Keratinocyte (primary cell): ENCODE measurements around the gene MATN4. TPM values are rescaled to one million over a fixed set of nuclear protein-coding genes. Genes with fewer than 3 reads are reported as not detected.

Experiments used
- DNase-seq: peaks from one replicate; pipeline ENCODE4 v3.0.0-alpha.2; 2011; ENCODE audit warnings: low read depth, missing footprints, low spot score
- FAIRE-seq: peaks from 2 replicates; lab custom pipeline; 2011; peaks lifted over from hg19 to GRCh38; lab: Jason Lieb, UNC
- H2AFZ ChIP-seq: 2 replicates; pipeline ENCODE4 v1.6.0; 2012; ENCODE audit warnings: low read length, control low read depth, inconsistent platforms; ENCODE audit not compliant: control insufficient read depth
- H3K27ac ChIP-seq: 2 replicates; pipeline ENCODE4 v1.5.1; 2011; ENCODE audit warnings: low read length; ENCODE audit not compliant: control insufficient read depth, insufficient read depth
- H3K27me3 ChIP-seq: 3 replicates; pipeline ENCODE4 v1.6.0; 2011; ENCODE audit warnings: low read length; ENCODE audit not compliant: control insufficient read depth, insufficient read depth; ENCODE audit errors: extremely low read depth
- H3K36me3 ChIP-seq, 2 experiments: 2 replicates in 1 of 2; 3 replicates in 1 of 2; pipeline ENCODE4 v1.5.1; 2011; ENCODE audit warnings: low read length in 2 of 2, mild to moderate bottlenecking in 1 of 2; ENCODE audit not compliant: control insufficient read depth in 2 of 2, insufficient read depth in 2 of 2; ENCODE audit errors: extremely low read depth in 1 of 2
- H3K4me1 ChIP-seq: 3 replicates; pipeline ENCODE4 v1.5.1; 2011; ENCODE audit warnings: low read length; ENCODE audit not compliant: control insufficient read depth, insufficient read depth; ENCODE audit errors: extremely low read depth
- H3K4me2 ChIP-seq: 3 replicates; pipeline ENCODE4 v1.6.0; 2011; ENCODE audit warnings: low read depth, low read length; ENCODE audit not compliant: control insufficient read depth, insufficient read depth; ENCODE audit errors: extremely low read depth
- H3K4me3 ChIP-seq, 3 experiments: fragments of 200-600 bp in 1 of 3; sonication (generic) in 1 of 3; 2 replicates in 2 of 3; 3 replicates in 1 of 3; pipeline ENCODE4 v1.5.1; 2011 to 2016; ENCODE audit warnings: low read length in 3 of 3, mild to moderate bottlenecking in 3 of 3, control low read depth in 2 of 3, inconsistent platforms in 1 of 3, low read depth in 1 of 3, mixed read lengths in 1 of 3, mixed run types in 1 of 3, moderate library complexity in 1 of 3; ENCODE audit not compliant: control insufficient read depth in 2 of 3, insufficient read depth in 2 of 3; ENCODE audit errors: extremely low read depth in 1 of 3
- H3K79me2 ChIP-seq: 2 replicates; pipeline ENCODE4 v1.6.0; 2012; ENCODE audit warnings: low read length; ENCODE audit not compliant: control insufficient read depth, insufficient read depth
- H3K9ac ChIP-seq: 3 replicates; pipeline ENCODE4 v1.6.0; 2011; ENCODE audit warnings: low read length; ENCODE audit not compliant: control insufficient read depth, insufficient read depth; ENCODE audit errors: extremely low read depth
- H3K9me1 ChIP-seq: 3 replicates; pipeline ENCODE4 v1.6.0; 2011; ENCODE audit warnings: low read length; ENCODE audit not compliant: control insufficient read depth, insufficient read depth; ENCODE audit errors: extremely low read depth
- H3K9me3 ChIP-seq: 2 replicates; pipeline ENCODE4 v1.5.1; 2012; ENCODE audit warnings: low read depth, low read length; ENCODE audit not compliant: control insufficient read depth
- H4K20me1 ChIP-seq: 3 replicates; pipeline ENCODE4 v1.6.0; 2011; ENCODE audit warnings: low read length; ENCODE audit not compliant: control insufficient read depth, insufficient read depth; ENCODE audit errors: extremely low read depth
- CTCF ChIP-seq, 3 experiments: IDR thresholded peaks in 1 of 3; conservative IDR thresholded peaks in 1 of 3; optimal IDR thresholded peaks in 1 of 3; 2 replicates in 2 of 3; 3 replicates in 1 of 3; pipeline versions ENCODE3 to v1.5.1; 2011; ENCODE audit warnings: low read length in 3 of 3, mild to moderate bottlenecking in 3 of 3, moderate library complexity in 2 of 3, control low read depth in 1 of 3, inconsistent platforms in 1 of 3; ENCODE audit not compliant: insufficient read depth in 2 of 3; ENCODE audit errors: extremely low read depth in 1 of 3
- EZH2 ChIP-seq: IDR thresholded peaks from one replicate; pipeline ENCODE4 v1.6.1; 2012; ENCODE audit warnings: inconsistent platforms, mild to moderate bottlenecking, low read length, moderate library complexity
- dilution Hi-C: fragments of 300-500 bp; cut with MboI; formaldehyde crosslinking; loops from one replicate; pipeline ENCODE4 v1.7.0; 2020; ENCODE audit warnings: low sequenced_read_pairs; ENCODE audit not compliant: extremely low pct_ligation_motif_present
- polyA plus RNA-seq, 5 experiments: library from polyadenylated mRNA; depleted of rRNA in 3 of 5; stranded (reverse) in 3 of 5; stranded (forward) in 1 of 5; unstranded in 1 of 5; fragments of >200 nt; gene quantifications; 1 replicate in 1 of 5; 2 replicates in 3 of 5; 3 replicates in 1 of 5; pipeline versions ENCODE4 v1.2.1 to v1.2.3, GENCODE V29; 2011 to 2012; ENCODE audit warnings: missing spikeins in 2 of 5, low read depth in 1 of 5, low replicate concordance in 1 of 5

Gene MATN4
- polyA plus RNA-seq, 1 donor (not counting 4 experiments of a cell fraction or from before 2014, with no cell fraction given), result not detected

- no peaks in the 10 kb centered on the region for H4K20me1 ChIP-seq
- DNase-seq, result no peak
- H3K4me1 ChIP-seq, result peaks cover 68% of the 10 kb centered on the region
- H3K79me2 ChIP-seq, result peaks cover 71% of the 10 kb centered on the region
- TF ChIP-seq CTCF (optimal IDR thresholded peaks at IDR 0.05 in 1 of 3, IDR thresholded peaks at IDR 0.05 in 1 of 3, conservative IDR thresholded peaks at IDR 0.05 in 1 of 3; ENCODE audit: extremely low read depth in 1 of 3, insufficient read depth in 2 of 3, low read length in 3 of 3) (no peak), EZH2 (no peak)
- peaks cover 2% of the 10 kb centered on the region for H3K9me1 ChIP-seq
- peak overlapping the region; percentile 55 for H3K4me2 ChIP-seq
- no peak overlapping the region for H2AFZ ChIP-seq
- dilution Hi-C loops, result no loop called here
- H3K9me3 ChIP-seq, result no peaks in the 10 kb centered on the region
- no peaks in the 10 kb centered on the region for H3K27me3 ChIP-seq
- peak overlapping the region in 1 of 3 experiments; percentile 2 for H3K4me3 ChIP-seq
- peak overlapping the region; percentile 79 for H3K9ac ChIP-seq
- peaks cover 27 to 49% of the 10 kb centered on the region in 2 experiments for H3K36me3 ChIP-seq
- H3K27ac ChIP-seq, result peak overlapping the region; percentile 98
- FAIRE-seq, result peak; percentile 67
Measured at GRCh38 chr20:45337367-45338120, 29.4 kb upstream of the MATN4 start.

GRCh38 chr20:45336530-45337366, 28.6 kb upstream of the MATN4 start:
- Histone ChIP-seq H3K9me3 (no peaks in the 10 kb centered on the region), H3K4me2 (peak overlapping the region; percentile 55), H4K20me1 (no peaks in the 10 kb centered on the region), H3K9ac (peak overlapping the region; percentile 79), H3K36me3 (peaks cover 29 to 46% of the 10 kb centered on the region in 2 experiments), H3K4me3 (peak overlapping the region in 2 of 3 experiments; percentile 22 to 42), H2AFZ (no peak overlapping the region), H3K4me1 (peaks cover 60% of the 10 kb centered on the region), H3K79me2 (peaks cover 64% of the 10 kb centered on the region), H3K27ac (peak overlapping the region; percentile 98), H3K27me3 (no peaks in the 10 kb centered on the region), H3K9me1 (peaks cover 2% of the 10 kb centered on the region)
- DNase-seq (no peak), FAIRE-seq (peak; percentile 90)
- TF ChIP-seq CTCF (optimal IDR thresholded peaks at IDR 0.05 in 1 of 3, IDR thresholded peaks at IDR 0.05 in 1 of 3, conservative IDR thresholded peaks at IDR 0.05 in 1 of 3; ENCODE audit: extremely low read depth in 1 of 3, insufficient read depth in 2 of 3, low read length in 3 of 3) (no peak), EZH2 (no peak)
- dilution Hi-C loops, result no loop called here
